Peyer's patch (tissue), 4 donors: ENCODE measurements around the gene RRM1.

ENCODE experiments used
- POLR2A ChIP-seq, 2 donors: fragments of 450-650 bp; IDR thresholded peaks; one replicate each; pipeline ENCODE4 v1.5.1; 2017; ENCODE audit warnings: antibody characterized with exemption in 2 of 2, mild to moderate bottlenecking in 2 of 2, moderate library complexity in 2 of 2
- TF ChIP-seq, protein P1 (sequence below), 6 experiments: fragments of 450-650 bp in 4 of 6; fragments of 200-600 bp in 2 of 6; sonication (generic) in 1 of 6; IDR thresholded peaks; one replicate each; pipeline ENCODE4 v1.5.1; 2017 to 2019; ENCODE audit warnings: antibody characterized with exemption in 6 of 6, mild to moderate bottlenecking in 3 of 6, moderate library complexity in 1 of 6

DNA sequence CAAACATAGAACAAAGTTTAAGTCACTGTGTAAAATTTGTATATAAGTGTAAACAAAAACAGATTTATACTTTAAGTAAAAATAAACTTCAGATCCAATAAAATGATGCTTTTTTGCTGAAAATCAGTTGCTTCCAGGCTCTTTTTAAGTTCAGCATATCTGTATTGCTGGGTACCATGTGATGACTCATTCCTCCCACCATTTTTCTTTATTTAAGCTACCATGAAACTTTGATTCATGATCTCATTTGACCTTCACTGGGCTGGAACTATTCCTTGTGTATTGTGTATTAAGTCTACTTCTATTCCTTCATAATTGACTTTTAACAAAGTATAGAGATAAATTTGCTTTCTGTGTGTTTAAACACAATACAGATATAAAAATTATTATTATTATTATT is 46.3 kb upstream of the RRM1 start:
- TF ChIP-seq, protein P1, sequence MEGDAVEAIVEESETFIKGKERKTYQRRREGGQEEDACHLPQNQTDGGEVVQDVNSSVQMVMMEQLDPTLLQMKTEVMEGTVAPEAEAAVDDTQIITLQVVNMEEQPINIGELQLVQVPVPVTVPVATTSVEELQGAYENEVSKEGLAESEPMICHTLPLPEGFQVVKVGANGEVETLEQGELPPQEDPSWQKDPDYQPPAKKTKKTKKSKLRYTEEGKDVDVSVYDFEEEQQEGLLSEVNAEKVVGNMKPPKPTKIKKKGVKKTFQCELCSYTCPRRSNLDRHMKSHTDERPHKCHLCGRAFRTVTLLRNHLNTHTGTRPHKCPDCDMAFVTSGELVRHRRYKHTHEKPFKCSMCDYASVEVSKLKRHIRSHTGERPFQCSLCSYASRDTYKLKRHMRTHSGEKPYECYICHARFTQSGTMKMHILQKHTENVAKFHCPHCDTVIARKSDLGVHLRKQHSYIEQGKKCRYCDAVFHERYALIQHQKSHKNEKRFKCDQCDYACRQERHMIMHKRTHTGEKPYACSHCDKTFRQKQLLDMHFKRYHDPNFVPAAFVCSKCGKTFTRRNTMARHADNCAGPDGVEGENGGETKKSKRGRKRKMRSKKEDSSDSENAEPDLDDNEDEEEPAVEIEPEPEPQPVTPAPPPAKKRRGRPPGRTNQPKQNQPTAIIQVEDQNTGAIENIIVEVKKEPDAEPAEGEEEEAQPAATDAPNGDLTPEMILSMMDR (IDR thresholded peaks at IDR 0.05) = no peak
- no peak for TF ChIP-seq POLR2A (IDR thresholded peaks at IDR 0.05)
